ENCODE data around the gene SLC22A23.

Gene SLC22A23

DNA sequence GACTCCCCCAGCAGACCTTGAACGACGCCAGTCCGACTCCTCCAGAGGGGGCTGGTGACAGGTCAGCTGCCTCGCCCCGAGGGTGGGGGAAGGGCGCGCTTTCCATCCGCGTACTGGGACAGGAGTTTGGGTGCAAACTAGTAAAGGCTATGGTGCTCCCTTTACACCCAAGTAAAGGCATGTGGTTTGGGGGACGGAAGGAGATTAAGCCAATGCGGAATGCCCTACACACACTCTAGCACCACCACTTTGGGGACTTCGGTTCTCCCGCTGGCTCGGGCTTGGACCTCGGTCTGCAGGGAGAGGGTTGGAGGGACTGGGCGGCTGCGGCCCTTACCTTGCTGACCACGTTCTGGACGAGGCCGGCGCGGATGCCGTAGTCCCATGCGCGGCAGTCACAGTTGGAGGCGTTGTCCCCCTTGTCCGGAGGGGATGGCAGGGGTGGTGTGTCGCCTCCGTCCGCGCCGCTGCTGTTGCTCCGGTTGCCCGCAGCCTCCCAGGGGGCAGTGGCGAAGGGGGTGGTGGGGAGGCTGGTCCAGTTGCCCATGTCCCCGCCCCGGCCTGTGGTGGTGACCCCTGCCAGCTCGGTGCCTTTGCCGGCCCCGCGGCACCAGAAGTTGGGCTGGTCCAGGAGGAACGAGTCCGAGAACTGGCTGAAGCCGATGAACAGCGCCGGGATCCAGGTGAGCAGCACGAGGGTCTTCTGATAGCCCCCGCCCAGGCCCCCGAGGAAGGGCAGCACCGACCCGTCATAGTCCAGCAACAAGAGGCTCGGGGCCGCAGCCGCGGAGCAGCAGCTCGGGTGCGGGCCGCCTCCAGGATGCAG, 1.1 kb downstream of the SLC22A23 start:
- Histone ChIP-seq H3K4me1 (ENCODE audit: control insufficient read depth, insufficient read depth, low read length) (peaks cover 24% of the 10 kb centered on the region), H3K9me3 (ENCODE audit: control insufficient read depth, low read length) (no peaks in the 10 kb centered on the region), H3K4me3 (ENCODE audit: insufficient read depth, low read depth, low read length) (peak overlapping the region; percentile 47), H3K36me3 (ENCODE audit: control insufficient read depth, insufficient read depth, low read length) (no peaks in the 10 kb centered on the region), H3K27ac (ENCODE audit: insufficient read depth, low read depth, low read length, poor library complexity, severe bottlenecking) (no peak overlapping the region), H3K27me3 (ENCODE audit: control insufficient read depth, insufficient read depth, low read length, poor library complexity, severe bottlenecking) (peaks cover 59% of the 10 kb centered on the region)
- 0 to 1% methylated on average over 58 of the region's 58 CpGs for WGBS, 2 experiments

DNA sequence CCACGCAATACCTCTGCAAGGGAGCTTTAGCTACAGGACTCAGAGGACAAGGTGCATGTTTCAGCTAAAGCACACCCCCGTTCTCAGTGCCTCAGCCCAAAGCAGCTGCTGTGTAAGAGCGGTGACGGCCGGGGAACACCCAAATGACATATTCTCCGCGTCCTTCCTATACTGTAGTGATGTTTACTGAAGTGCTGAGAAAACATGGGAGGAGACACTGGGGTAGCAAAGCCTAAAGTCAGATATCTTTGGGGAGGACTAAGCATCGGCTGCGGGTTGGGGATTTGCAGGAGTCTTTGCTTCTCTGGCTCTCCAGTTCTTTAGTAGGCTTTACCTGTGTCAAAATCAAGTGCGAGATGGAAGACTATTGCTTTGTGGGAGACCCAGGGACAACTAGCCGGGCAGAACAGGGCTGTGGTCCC, 1.7 kb downstream of the SLC22A23 start:
- 10 to 14% methylated on average over 11 of the region's 11 CpGs for WGBS, 2 experiments
- no peaks in the 10 kb centered on the region for H3K9me3 ChIP-seq (ENCODE audit: control insufficient read depth, low read length)
- no peaks in the 10 kb centered on the region for H3K36me3 ChIP-seq (ENCODE audit: control insufficient read depth, insufficient read depth, low read length)
- peaks cover 59% of the 10 kb centered on the region for H3K27me3 ChIP-seq (ENCODE audit: control insufficient read depth, insufficient read depth, low read length, poor library complexity, severe bottlenecking)
- H3K4me3 ChIP-seq (ENCODE audit: insufficient read depth, low read depth, low read length): peak overlapping the region; percentile 47
- H3K27ac ChIP-seq (ENCODE audit: insufficient read depth, low read depth, low read length, poor library complexity, severe bottlenecking): no peak overlapping the region
- peaks cover 24% of the 10 kb centered on the region for H3K4me1 ChIP-seq (ENCODE audit: control insufficient read depth, insufficient read depth, low read length)

DNA sequence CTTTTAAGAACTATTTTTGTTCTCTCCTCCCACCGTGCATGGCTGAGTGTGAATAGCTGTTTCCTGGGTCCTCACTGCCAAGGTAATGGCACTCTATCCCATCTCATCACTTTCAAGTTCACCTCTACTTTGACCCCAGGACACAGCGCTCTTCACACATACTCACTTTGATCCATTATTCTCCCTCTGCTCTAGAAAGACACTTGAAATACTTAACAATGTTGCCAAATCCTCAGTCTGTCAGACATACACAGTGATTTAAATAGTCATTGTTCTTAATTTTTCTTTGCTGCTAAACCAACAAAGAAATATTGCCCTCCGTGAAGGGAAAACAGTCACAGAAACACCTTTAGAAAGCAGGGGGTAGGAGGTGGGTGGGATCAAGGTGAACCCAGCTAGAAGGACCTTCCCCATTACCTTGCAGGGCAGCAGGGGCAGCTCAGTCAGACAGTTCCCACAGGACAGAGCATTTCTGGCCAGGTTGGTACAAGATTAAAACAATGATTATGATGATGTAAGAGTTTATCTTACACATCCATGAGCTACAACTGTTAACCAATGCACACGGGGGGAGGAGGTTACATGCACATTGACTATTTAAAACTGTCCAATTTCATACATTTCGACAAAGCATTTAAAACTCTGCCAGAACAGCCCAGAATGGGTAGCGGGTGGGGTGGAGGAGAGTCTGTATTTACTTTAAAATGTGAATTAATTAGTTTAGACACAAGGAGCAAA, 2.4 kb downstream of the SLC22A23 start:
- 58 to 65% methylated on average over 3 to 6 of the region's 6 CpGs for WGBS, 2 experiments
- Histone ChIP-seq H3K4me1 (ENCODE audit: control insufficient read depth, insufficient read depth, low read length) (peaks cover 24% of the 10 kb centered on the region), H3K27me3 (ENCODE audit: control insufficient read depth, insufficient read depth, low read length, poor library complexity, severe bottlenecking) (peaks cover 56% of the 10 kb centered on the region), H3K27ac (ENCODE audit: insufficient read depth, low read depth, low read length, poor library complexity, severe bottlenecking) (no peak overlapping the region), H3K36me3 (ENCODE audit: control insufficient read depth, insufficient read depth, low read length) (no peaks in the 10 kb centered on the region), H3K9me3 (ENCODE audit: control insufficient read depth, low read length) (no peaks in the 10 kb centered on the region), H3K4me3 (ENCODE audit: insufficient read depth, low read depth, low read length) (peak overlapping the region; percentile 47)

DNA sequence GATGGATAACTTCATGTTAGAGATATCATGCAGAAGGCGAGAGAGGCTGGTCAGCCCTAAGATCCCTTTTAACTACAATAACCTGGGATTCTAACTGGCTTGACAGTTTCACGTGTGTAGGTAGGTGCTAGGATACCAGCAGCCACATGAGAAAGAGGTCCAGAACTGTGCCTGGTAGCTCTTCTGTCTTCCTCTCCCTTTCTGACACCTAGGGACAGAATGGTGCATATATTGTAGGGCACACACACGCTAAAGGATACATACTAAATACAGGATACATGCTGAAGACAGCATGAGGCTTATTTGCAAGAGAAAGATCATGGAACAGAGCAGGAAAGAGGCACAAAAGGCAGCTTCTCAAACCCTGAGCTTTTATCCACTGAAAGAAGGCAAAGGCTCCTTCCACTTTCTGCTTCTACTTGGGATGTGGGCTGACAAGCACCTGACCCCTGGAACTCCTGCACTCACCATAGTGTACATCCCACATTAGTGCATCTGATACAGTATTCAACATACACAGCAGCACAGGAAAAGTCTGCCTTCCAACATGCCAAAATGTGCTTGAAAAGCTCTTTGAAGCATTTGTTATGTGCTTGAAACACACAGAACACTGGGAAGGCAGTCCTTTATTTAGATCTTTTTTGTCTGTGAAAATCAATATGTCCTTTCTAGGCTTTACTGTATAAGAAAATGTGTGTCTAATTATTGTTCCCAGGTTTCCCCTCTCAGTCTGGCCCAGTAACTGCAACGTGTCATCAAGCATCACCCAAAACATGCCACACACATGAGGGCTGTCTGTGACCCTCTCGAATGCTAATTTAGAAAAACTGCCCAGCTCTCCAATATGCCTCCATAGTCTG, 3.2 kb downstream of the SLC22A23 start:
- Histone ChIP-seq H3K4me1 (ENCODE audit: control insufficient read depth, insufficient read depth, low read length) (peaks cover 22% of the 10 kb centered on the region), H3K36me3 (ENCODE audit: control insufficient read depth, insufficient read depth, low read length) (no peaks in the 10 kb centered on the region), H3K27me3 (ENCODE audit: control insufficient read depth, insufficient read depth, low read length, poor library complexity, severe bottlenecking) (peaks cover 51% of the 10 kb centered on the region), H3K9me3 (ENCODE audit: control insufficient read depth, low read length) (no peaks in the 10 kb centered on the region), H3K4me3 (ENCODE audit: insufficient read depth, low read depth, low read length) (no peak overlapping the region), H3K27ac (ENCODE audit: insufficient read depth, low read depth, low read length, poor library complexity, severe bottlenecking) (no peak overlapping the region)
- 79 to 80% methylated on average over 5 of the region's 5 CpGs for WGBS, 2 experiments

DNA sequence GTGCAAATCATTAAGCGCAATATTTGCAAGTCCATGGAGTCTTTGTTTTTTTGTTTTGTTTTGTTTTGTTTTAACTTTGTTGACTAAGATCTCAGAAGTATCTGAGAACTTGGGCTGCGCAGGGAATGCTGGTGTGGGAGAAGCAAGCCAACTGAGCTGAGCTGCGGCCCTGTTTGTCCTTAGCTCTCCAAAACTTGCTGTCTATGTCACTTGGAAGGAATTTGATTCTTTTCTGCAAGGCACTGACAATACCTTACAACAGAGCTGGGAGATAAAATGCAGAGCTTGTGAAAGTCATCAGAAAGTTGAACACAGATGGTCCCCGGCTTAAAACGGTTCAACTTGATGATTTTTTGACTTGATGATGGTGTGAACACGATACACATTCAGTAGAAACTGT, 5.4 kb downstream of the SLC22A23 start:
- Histone ChIP-seq H3K27me3 (ENCODE audit: control insufficient read depth, insufficient read depth, low read length, poor library complexity, severe bottlenecking) (peaks cover 35% of the 10 kb centered on the region), H3K9me3 (ENCODE audit: control insufficient read depth, low read length) (no peaks in the 10 kb centered on the region), H3K4me3 (ENCODE audit: insufficient read depth, low read depth, low read length) (no peak overlapping the region), H3K36me3 (ENCODE audit: control insufficient read depth, insufficient read depth, low read length) (no peaks in the 10 kb centered on the region), H3K4me1 (ENCODE audit: control insufficient read depth, insufficient read depth, low read length) (peaks cover 16% of the 10 kb centered on the region), H3K27ac (ENCODE audit: insufficient read depth, low read depth, low read length, poor library complexity, severe bottlenecking) (no peak overlapping the region)
- 91 to 92% methylated on average over 6 of the region's 6 CpGs for WGBS, 2 experiments

DNA sequence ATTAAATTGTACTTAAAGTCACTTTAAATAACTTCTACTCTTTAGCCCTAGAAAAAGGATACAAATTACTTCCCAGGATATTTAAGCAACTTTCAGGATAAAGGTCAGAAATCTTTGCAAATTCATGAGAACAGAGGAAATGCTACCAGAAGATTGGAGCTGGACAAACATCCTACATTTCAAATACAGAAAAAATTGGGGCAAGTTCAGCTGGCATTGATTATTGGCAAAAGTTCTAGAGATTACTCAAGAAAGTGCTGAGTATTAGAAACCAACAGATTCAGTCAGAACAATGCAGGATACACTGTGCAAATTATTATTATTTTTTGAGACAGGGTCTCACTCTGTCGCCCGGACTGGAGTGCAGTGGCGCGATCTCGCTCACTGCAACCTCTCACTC, 6.0 kb downstream of the SLC22A23 start:
- H3K4me3 ChIP-seq (ENCODE audit: insufficient read depth, low read depth, low read length): no peak overlapping the region
- no peaks in the 10 kb centered on the region for H3K36me3 ChIP-seq (ENCODE audit: control insufficient read depth, insufficient read depth, low read length)
- no peak overlapping the region for H3K27ac ChIP-seq (ENCODE audit: insufficient read depth, low read depth, low read length, poor library complexity, severe bottlenecking)
- peaks cover 31% of the 10 kb centered on the region for H3K27me3 ChIP-seq (ENCODE audit: control insufficient read depth, insufficient read depth, low read length, poor library complexity, severe bottlenecking)
- 94% methylated on average over 5 of the region's 5 CpGs for whole genome bisulfite sequencing, 2 experiments
- peaks cover 16% of the 10 kb centered on the region for H3K4me1 ChIP-seq (ENCODE audit: control insufficient read depth, insufficient read depth, low read length)
- H3K9me3 ChIP-seq (ENCODE audit: control insufficient read depth, low read length): no peaks in the 10 kb centered on the region

DNA sequence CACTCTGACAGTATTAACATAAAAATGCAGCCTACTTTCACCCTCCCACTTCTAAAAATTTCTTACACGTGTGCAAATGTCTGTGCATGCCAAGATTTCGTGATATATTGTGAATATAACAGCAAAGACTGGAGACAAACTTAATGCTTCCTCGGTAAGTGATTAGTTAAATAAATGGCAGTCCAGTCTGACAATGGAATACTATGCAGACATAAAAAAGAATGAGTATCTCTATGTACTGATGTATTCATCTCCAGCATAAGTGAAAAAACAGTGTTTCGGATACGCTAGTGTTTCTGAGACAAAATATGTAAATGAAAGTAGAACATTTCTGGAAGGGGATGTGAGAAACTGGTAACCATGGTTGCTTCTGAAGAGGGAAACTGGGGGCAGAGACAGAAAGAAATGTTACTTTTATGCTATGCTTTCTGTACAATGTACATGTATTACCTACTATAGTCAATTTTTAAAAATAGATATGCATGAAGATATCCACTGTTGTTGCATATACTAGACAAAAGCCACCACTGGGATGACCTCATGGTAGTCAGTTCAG, 7.0 kb downstream of the SLC22A23 start:
- Histone ChIP-seq H3K27me3 (ENCODE audit: control insufficient read depth, insufficient read depth, low read length, poor library complexity, severe bottlenecking) (peaks cover 21% of the 10 kb centered on the region), H3K27ac (ENCODE audit: insufficient read depth, low read depth, low read length, poor library complexity, severe bottlenecking) (no peak overlapping the region), H3K9me3 (ENCODE audit: control insufficient read depth, low read length) (no peaks in the 10 kb centered on the region), H3K4me3 (ENCODE audit: insufficient read depth, low read depth, low read length) (no peak overlapping the region), H3K4me1 (ENCODE audit: control insufficient read depth, insufficient read depth, low read length) (peaks cover 11% of the 10 kb centered on the region), H3K36me3 (ENCODE audit: control insufficient read depth, insufficient read depth, low read length) (no peaks in the 10 kb centered on the region)
- 95 to 96% methylated on average over 5 of the region's 5 CpGs for WGBS, 2 experiments

DNA sequence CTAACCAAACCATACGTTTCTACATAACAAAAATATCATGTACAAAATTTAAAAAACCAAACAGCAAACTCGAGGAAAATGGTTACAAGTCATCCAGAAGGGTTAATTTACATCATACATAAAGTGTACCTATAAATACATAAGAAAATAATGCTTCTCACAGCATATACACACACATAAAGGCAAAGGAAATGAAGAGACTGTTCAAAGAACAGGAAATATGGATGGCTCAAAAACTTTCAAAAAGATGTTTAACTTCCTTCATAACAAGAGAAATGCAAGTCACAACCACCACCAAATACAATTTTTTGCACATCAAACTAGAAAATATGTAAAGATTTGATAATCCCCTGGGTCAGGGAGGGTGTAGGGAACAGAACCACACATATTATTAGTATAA, 7.5 kb downstream of the SLC22A23 start:
- H3K36me3 ChIP-seq (ENCODE audit: control insufficient read depth, insufficient read depth, low read length): no peaks in the 10 kb centered on the region
- H3K4me3 ChIP-seq (ENCODE audit: insufficient read depth, low read depth, low read length): no peak overlapping the region
- H3K27me3 ChIP-seq (ENCODE audit: control insufficient read depth, insufficient read depth, low read length, poor library complexity, severe bottlenecking): peaks cover 15% of the 10 kb centered on the region
- H3K4me1 ChIP-seq (ENCODE audit: control insufficient read depth, insufficient read depth, low read length): peaks cover 12% of the 10 kb centered on the region
- WGBS, 2 experiments: 88 to 95% methylated on average over 2 of the region's 2 CpGs
- H3K27ac ChIP-seq (ENCODE audit: insufficient read depth, low read depth, low read length, poor library complexity, severe bottlenecking): no peak overlapping the region
- H3K9me3 ChIP-seq (ENCODE audit: control insufficient read depth, low read length): no peaks in the 10 kb centered on the region

DNA sequence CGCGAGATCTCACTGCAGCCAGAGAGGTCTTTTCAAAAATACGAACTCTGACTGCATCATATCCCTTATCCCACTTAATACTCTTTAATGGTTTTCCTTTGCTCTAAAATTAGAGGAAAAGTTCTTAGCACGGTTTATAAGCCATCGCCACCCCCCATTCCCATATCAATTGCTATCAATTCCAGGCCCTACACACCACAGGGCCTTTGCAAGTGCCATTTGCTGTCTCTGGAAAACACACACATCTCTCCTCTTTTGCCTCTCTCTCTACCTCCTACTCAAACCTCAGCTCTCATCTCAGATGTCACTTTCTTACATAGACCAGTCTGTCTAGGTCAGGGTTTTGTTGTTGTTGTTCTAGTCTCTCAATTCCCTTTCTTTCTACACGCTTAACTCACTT, 9.8 kb downstream of the SLC22A23 start:
- WGBS, 2 experiments: 92 to 98% methylated on average over 5 to 6 of the region's 6 CpGs
- H3K9me3 ChIP-seq (ENCODE audit: control insufficient read depth, low read length): no peaks in the 10 kb centered on the region
- H3K4me1 ChIP-seq (ENCODE audit: control insufficient read depth, insufficient read depth, low read length): peaks cover 14% of the 10 kb centered on the region
- no peak overlapping the region for H3K4me3 ChIP-seq (ENCODE audit: insufficient read depth, low read depth, low read length)
- no peaks in the 10 kb centered on the region for H3K36me3 ChIP-seq (ENCODE audit: control insufficient read depth, insufficient read depth, low read length)
- H3K27ac ChIP-seq (ENCODE audit: insufficient read depth, low read depth, low read length, poor library complexity, severe bottlenecking): no peak overlapping the region
- H3K27me3 ChIP-seq (ENCODE audit: control insufficient read depth, insufficient read depth, low read length, poor library complexity, severe bottlenecking): no peaks in the 10 kb centered on the region

Measured in ectodermal cell (in vitro differentiated cells).